Esophagus squamous epithelium (tissue), 5 donors: ENCODE data around the gene ZNF383. TPM values are rescaled to one million over a fixed set of nuclear protein-coding genes. Genes with fewer than 3 reads are reported as not detected.
"Not testable (repeated sequence)": the region's sequence is repeated elsewhere in the genome, so short reads cannot be mapped to it uniquely, and the experiment has no call there.

Experiments used
- DNase-seq: peaks from one replicate; lab custom pipeline; 2025; lab: John Stamatoyannopoulos, UW
- H3K27ac ChIP-seq, 4 donors: fragments of 200-600 bp; sonication (generic); one replicate each; pipeline ENCODE4 v1.5.1; 2016 to 2019; ENCODE audit warnings: mild to moderate bottlenecking in 1 of 4
- H3K27me3 ChIP-seq, 4 donors: fragments of 200-600 bp; sonication (generic); 1 replicate in 3 of 4; 2 replicates in 1 of 4; pipeline versions ENCODE4 v1.5.1 to v1.6.0; 2017 to 2021; ENCODE audit warnings: antibody characterized with exemption in 1 of 4
- H3K36me3 ChIP-seq, 3 donors: fragments of 200-600 bp; sonication (generic); one replicate each; pipeline ENCODE4 v1.5.1; 2016 to 2019
- H3K4me1 ChIP-seq, 3 donors: fragments of 200-600 bp; sonication (generic); one replicate each; pipeline ENCODE4 v1.5.1; 2017 to 2019
- H3K4me3 ChIP-seq, 4 donors: fragments of 200-600 bp; sonication (generic); 1 replicate in 3 of 4; 2 replicates in 1 of 4; pipeline ENCODE4 v1.5.1; 2016 to 2019; ENCODE audit warnings: mild to moderate bottlenecking in 2 of 4, moderate library complexity in 1 of 4
- H3K9me3 ChIP-seq, 3 donors: fragments of 200-600 bp; sonication (generic); one replicate each; pipeline ENCODE4 v1.5.1; 2016 to 2019
- CTCF ChIP-seq, 6 experiments: fragments of 450-650 bp in 4 of 6; fragments of 200-600 bp in 2 of 6; sonication (generic) in 2 of 6; IDR thresholded peaks; one replicate each; pipeline ENCODE4 v1.5.1; 2016 to 2019; ENCODE audit warnings: antibody characterized with exemption in 6 of 6, mild to moderate bottlenecking in 4 of 6, moderate library complexity in 4 of 6
- POLR2A ChIP-seq, 4 donors: fragments of 450-650 bp; IDR thresholded peaks; one replicate each; pipeline ENCODE4 v1.6.1; 2017; ENCODE audit warnings: antibody characterized with exemption in 4 of 4, mild to moderate bottlenecking in 4 of 4, moderate library complexity in 3 of 4
- WGBS, 2 donors: methylation state at CpG; one replicate each; pipeline ENCODE4 v1.1.5; 2018; 5-methylcytosine and 5-hydroxymethylcytosine counted together
- intact Hi-C: fragments of 100-400 bp; cut with DNase I; formaldehyde crosslinking; loops from one replicate; pipeline ENCODE4 v1.15.0; 2022
- total RNA-seq, 4 donors: library from RNA; depleted of rRNA; stranded (reverse); fragments of >200 nt; gene quantifications; one replicate each; pipeline ENCODE4 v1.1.0, GENCODE V29; 2016
- donor health status: DM: yes; HTN: yes; CAD: no.

ZNF383 gene
- total RNA-seq, 4 donors from 2014 or later: 2.6 to 12.2 (median 4.1) TPM

GRCh38 chr19:37227996-37228395 is 10.0 kb downstream of the ZNF383 start:
- no peaks in the 10 kb centered on the region for H3K4me1 ChIP-seq
- intact Hi-C loops: no loop called here
- TF ChIP-seq POLR2A (IDR thresholded peaks at IDR 0.05) (no peak), CTCF (IDR thresholded peaks at IDR 0.05) (peak in 4 of 6 experiments; percentile 27 to 51 (median 37))
- no peak for DNase-seq
- 63 to 77% methylated on average over 12 of the region's 12 CpGs for WGBS, 2 donors
- H3K4me3 ChIP-seq: no peak overlapping the region
- H3K27ac ChIP-seq: no peak overlapping the region
- peaks cover 0 to 96% (median 60%) of the 10 kb centered on the region in 3 donors for H3K9me3 ChIP-seq
- H3K27me3 ChIP-seq: no peaks in the 10 kb centered on the region
- peaks cover 22 to 98% (median 54%) of the 10 kb centered on the region in 3 donors for H3K36me3 ChIP-seq

GRCh38 chr19:37243206-37243632 is 25.2 kb downstream of the ZNF383 start:
- no peak for DNase-seq
- no peaks in the 10 kb centered on the region for H3K27me3 ChIP-seq
- WGBS, 2 donors: 93 to 99% methylated on average over 4 of the region's 4 CpGs
- TF ChIP-seq CTCF (IDR thresholded peaks at IDR 0.05): no peak
- no peak for TF ChIP-seq POLR2A (IDR thresholded peaks at IDR 0.05)
- H3K9me3 ChIP-seq: peaks cover 7 to 100% (median 97%) of the 10 kb centered on the region in 3 donors
- peaks cover 39 to 81% (median 49%) of the 10 kb centered on the region in 3 donors for H3K36me3 ChIP-seq
- intact Hi-C loops: no loop called here
- H3K27ac ChIP-seq: no peak overlapping the region
- H3K4me3 ChIP-seq: peak overlapping the region in 1 of 4 donors; percentile 24
- H3K4me1 ChIP-seq: no peaks in the 10 kb centered on the region

GRCh38 chr19:37251308-37252229 is 33.6 kb downstream of the ZNF383 start:
- peaks cover 0 to 7% (median 0%) of the 10 kb centered on the region in 3 donors for H3K4me1 ChIP-seq
- no peaks in the 10 kb centered on the region for H3K27me3 ChIP-seq
- DNase-seq: no peak
- peak overlapping the region in 3 of 4 donors; percentile 46 to 80 (median 55) for H3K27ac ChIP-seq
- intact Hi-C loops: no loop called here
- peak overlapping the region; percentile 53 to 76 (median 66) for H3K4me3 ChIP-seq
- 2% methylated on average over 12 to 18 of the region's 39 CpGs for WGBS, 2 donors
- peak in 2 of 4 donors; percentile 13 to 20 for TF ChIP-seq POLR2A (IDR thresholded peaks at IDR 0.05)
- TF ChIP-seq CTCF (IDR thresholded peaks at IDR 0.05): peak in 1 of 6 experiments; percentile 6
- peaks cover 0 to 88% (median 45%) of the 10 kb centered on the region in 3 donors for H3K9me3 ChIP-seq
- peaks cover 0 to 3% (median 0%) of the 10 kb centered on the region in 3 donors for H3K36me3 ChIP-seq

GRCh38 chr19:37263028-37263427 is 45.0 kb downstream of the ZNF383 start:
- H3K4me1 ChIP-seq, DNase-seq, intact Hi-C loops, H3K27me3 ChIP-seq, H3K4me3 ChIP-seq, H3K27ac ChIP-seq: not testable (repeated sequence)
- Histone ChIP-seq H3K36me3 (peaks cover 0 to 24% (median 0%) of the 10 kb centered on the region in 3 donors), H3K9me3 (peaks cover 0 to 39% (median 7%) of the 10 kb centered on the region in 3 donors)
- 100% methylated on average over 1 of the region's 1 CpG for WGBS, 2 donors

- DNase-seq, H3K27ac ChIP-seq, H3K36me3 ChIP-seq, H3K4me3 ChIP-seq, H3K4me1 ChIP-seq, H3K27me3 ChIP-seq, intact Hi-C loops: not testable (repeated sequence)
- WGBS, 2 donors: 89 to 92% methylated on average over 7 of the region's 12 CpGs
- H3K9me3 ChIP-seq: peaks cover 0 to 13% (median 3%) of the 10 kb centered on the region in 3 donors
These were observed 49.0 kb downstream of the ZNF383 start for GRCh38 chr19:37267005-37267404.

- H3K27ac ChIP-seq, H3K4me3 ChIP-seq, intact Hi-C loops, DNase-seq, H3K36me3 ChIP-seq, H3K4me1 ChIP-seq, H3K27me3 ChIP-seq: not testable (repeated sequence)
- H3K9me3 ChIP-seq: peaks cover 0 to 13% (median 3%) of the 10 kb centered on the region in 3 donors
- WGBS, 2 donors: 84 to 85% methylated on average over 4 of the region's 4 CpGs
These were observed 49.7 kb downstream of the ZNF383 start for GRCh38 chr19:37267755-37268154.

GRCh38 chr19:37280656-37281055 is 62.6 kb downstream of the ZNF383 start:
- H3K4me3 ChIP-seq, H3K36me3 ChIP-seq, DNase-seq, H3K27ac ChIP-seq, intact Hi-C loops, H3K27me3 ChIP-seq, H3K9me3 ChIP-seq, H3K4me1 ChIP-seq: not testable (repeated sequence)
- WGBS, 2 donors: 98% methylated on average over 4 of the region's 30 CpGs; no CpG with 5 or more reads in 1 of the 2 donors

- no CpG with 5 or more reads among the region's 37 CpGs for WGBS, 2 donors
- H3K27me3 ChIP-seq, DNase-seq, H3K4me3 ChIP-seq, H3K36me3 ChIP-seq, H3K9me3 ChIP-seq, H3K27ac ChIP-seq, intact Hi-C loops, H3K4me1 ChIP-seq: not testable (repeated sequence)
These were observed 66.0 kb downstream of the ZNF383 start for GRCh38 chr19:37284020-37284419.

GRCh38 chr19:37289229-37289628 is 71.2 kb downstream of the ZNF383 start:
- H3K4me3 ChIP-seq, H3K27ac ChIP-seq, DNase-seq, H3K4me1 ChIP-seq, intact Hi-C loops, H3K36me3 ChIP-seq, H3K27me3 ChIP-seq: not testable (repeated sequence)
- peaks cover 0 to 16% (median 14%) of the 10 kb centered on the region in 3 donors for H3K9me3 ChIP-seq
- 95 to 96% methylated on average over 21 to 30 of the region's 39 CpGs for WGBS, 2 donors
